ENCODE measurements around the gene ADARB2. TPM values are rescaled to one million over a fixed set of nuclear protein-coding genes. Genes with fewer than 3 reads are reported as not detected.

Gene ADARB2
- total RNA-seq, 2 donors from 2014 or later: 8.0 to 12.2 TPM

DNA sequence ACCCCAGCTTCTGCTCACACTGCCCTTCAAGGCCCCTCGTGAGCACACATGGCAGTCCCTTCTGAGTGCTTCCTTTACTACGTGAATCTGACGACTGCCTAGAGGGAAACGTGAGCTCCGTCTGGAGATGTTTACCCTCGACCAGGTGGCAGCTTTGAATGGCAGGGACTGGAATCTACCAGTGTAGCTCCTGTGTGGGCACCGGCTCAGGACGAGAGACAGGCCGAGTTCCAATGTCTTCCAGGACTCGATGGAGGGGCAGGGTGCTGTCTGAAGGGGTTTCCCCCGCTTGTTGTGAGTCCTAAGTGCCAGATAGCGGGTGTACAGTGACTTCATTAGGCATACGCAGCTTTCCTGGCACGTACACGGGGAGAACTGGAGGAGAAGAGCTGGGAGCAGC, 229.9 kb downstream of the ADARB2 start:
- intact Hi-C loops (cut with DNase I): no loop called here
- no peak overlapping the region for H3K4me3 ChIP-seq
- no peaks in the 10 kb centered on the region for H3K4me1 ChIP-seq
- H3K36me3 ChIP-seq (replicated peaks in 1 of 2; ENCODE audit: insufficient read depth in 1 of 2, low read depth in 2 of 2): no peaks in the 10 kb centered on the region
- 59 to 70% methylated on average over 7 to 15 of the region's 15 CpGs for WGBS, 2 donors
- no peak for DNase-seq
- H3K9me3 ChIP-seq: peaks cover 0 to 2% (median 0%) of the 10 kb centered on the region in 3 donors
- TF ChIP-seq POLR2A (IDR thresholded peaks at IDR 0.05): no peak
- TF ChIP-seq, protein P1, sequence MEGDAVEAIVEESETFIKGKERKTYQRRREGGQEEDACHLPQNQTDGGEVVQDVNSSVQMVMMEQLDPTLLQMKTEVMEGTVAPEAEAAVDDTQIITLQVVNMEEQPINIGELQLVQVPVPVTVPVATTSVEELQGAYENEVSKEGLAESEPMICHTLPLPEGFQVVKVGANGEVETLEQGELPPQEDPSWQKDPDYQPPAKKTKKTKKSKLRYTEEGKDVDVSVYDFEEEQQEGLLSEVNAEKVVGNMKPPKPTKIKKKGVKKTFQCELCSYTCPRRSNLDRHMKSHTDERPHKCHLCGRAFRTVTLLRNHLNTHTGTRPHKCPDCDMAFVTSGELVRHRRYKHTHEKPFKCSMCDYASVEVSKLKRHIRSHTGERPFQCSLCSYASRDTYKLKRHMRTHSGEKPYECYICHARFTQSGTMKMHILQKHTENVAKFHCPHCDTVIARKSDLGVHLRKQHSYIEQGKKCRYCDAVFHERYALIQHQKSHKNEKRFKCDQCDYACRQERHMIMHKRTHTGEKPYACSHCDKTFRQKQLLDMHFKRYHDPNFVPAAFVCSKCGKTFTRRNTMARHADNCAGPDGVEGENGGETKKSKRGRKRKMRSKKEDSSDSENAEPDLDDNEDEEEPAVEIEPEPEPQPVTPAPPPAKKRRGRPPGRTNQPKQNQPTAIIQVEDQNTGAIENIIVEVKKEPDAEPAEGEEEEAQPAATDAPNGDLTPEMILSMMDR (IDR thresholded peaks at IDR 0.05): no peak
- no peak overlapping the region for H3K27ac ChIP-seq
- H3K27me3 ChIP-seq: no peaks in the 10 kb centered on the region
- ATAC-seq: no peak

DNA sequence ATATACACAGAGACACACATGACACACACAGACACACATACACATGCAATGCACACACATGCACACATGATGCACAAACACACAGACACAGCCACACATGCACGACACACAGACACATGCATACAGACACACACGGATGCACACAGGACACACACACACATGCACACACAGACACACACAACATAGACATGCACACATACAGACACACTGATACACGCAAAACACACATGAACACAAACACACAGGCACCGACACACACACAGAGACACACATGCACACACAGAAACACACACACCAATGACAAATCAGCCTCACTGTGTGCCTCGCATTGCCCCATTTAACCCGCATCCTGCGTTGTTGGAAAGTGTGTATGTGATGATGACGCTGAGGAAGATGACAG, 232.4 kb downstream of the ADARB2 start:
- TF ChIP-seq, protein P1 (IDR thresholded peaks at IDR 0.05): no peak
- TF ChIP-seq POLR2A (IDR thresholded peaks at IDR 0.05): no peak
- DNase-seq: no peak
- intact Hi-C loops (cut with DNase I): no loop called here
- H3K9me3 ChIP-seq: peaks cover 0 to 2% (median 0%) of the 10 kb centered on the region in 3 donors
- H3K36me3 ChIP-seq (replicated peaks in 1 of 2; ENCODE audit: insufficient read depth in 1 of 2, low read depth in 2 of 2): no peaks in the 10 kb centered on the region
- H3K27ac ChIP-seq: no peak overlapping the region
- no peaks in the 10 kb centered on the region for H3K4me1 ChIP-seq
- ATAC-seq: no peak
- no peaks in the 10 kb centered on the region for H3K27me3 ChIP-seq
- WGBS, 2 donors: 83% methylated on average over 8 of the region's 8 CpGs
- H3K4me3 ChIP-seq: no peak overlapping the region

GRCh38 chr10:1504286-1504685, 233.0 kb downstream of the ADARB2 start:
- intact Hi-C loops (cut with DNase I): no loop called here
- no peak overlapping the region for H3K4me3 ChIP-seq
- DNase-seq (no peak), ATAC-seq (no peak)
- no peaks in the 10 kb centered on the region for H3K4me1 ChIP-seq
- no peak for TF ChIP-seq POLR2A (IDR thresholded peaks at IDR 0.05)
- TF ChIP-seq, protein P1 (IDR thresholded peaks at IDR 0.05): no peak
- H3K9me3 ChIP-seq: peaks cover 0 to 2% (median 0%) of the 10 kb centered on the region in 3 donors
- no peaks in the 10 kb centered on the region for H3K36me3 ChIP-seq (replicated peaks in 1 of 2; ENCODE audit: insufficient read depth in 1 of 2, low read depth in 2 of 2)
- no peaks in the 10 kb centered on the region for H3K27me3 ChIP-seq
- 75 to 79% methylated on average over 15 of the region's 15 CpGs for WGBS, 2 donors
- H3K27ac ChIP-seq: no peak overlapping the region

DNA sequence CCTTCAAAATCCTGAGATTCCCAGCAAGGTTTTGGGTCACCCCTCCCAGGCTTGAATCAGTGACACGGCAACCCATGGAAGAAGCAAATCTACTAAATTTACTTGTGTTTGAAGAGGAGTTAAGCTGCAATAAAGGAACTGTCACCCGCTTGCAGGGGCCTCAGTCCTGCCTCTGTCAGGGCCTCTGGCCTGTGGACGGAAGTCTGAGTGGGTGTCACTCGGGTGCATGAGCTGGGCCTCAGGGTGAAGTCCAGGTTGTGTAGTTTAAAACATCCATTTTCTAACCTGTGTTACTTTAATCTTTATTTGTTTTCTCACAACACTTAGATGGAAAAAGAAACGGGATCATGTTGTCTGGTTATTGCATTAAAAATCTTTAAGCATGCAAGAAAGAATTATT, 234.9 kb downstream of the ADARB2 start:
- H3K27me3 ChIP-seq: no peaks in the 10 kb centered on the region
- ATAC-seq (no peak), DNase-seq (no peak)
- intact Hi-C loops (cut with DNase I): no loop called here
- H3K4me3 ChIP-seq: no peak overlapping the region
- WGBS, 2 donors: 65 to 81% methylated on average over 5 of the region's 5 CpGs
- TF ChIP-seq, protein P1 (IDR thresholded peaks at IDR 0.05): no peak
- TF ChIP-seq POLR2A (IDR thresholded peaks at IDR 0.05): no peak
- H3K4me1 ChIP-seq: no peaks in the 10 kb centered on the region
- no peak overlapping the region for H3K27ac ChIP-seq
- peaks cover 0 to 2% (median 0%) of the 10 kb centered on the region in 3 donors for H3K9me3 ChIP-seq
- H3K36me3 ChIP-seq (replicated peaks in 1 of 2; ENCODE audit: insufficient read depth in 1 of 2, low read depth in 2 of 2): no peaks in the 10 kb centered on the region

- WGBS, 2 donors: 62 to 76% methylated on average over 3 of the region's 3 CpGs
Observed at GRCh38 chr10:1499359-1499957, 237.9 kb downstream of the ADARB2 start.

More at GRCh38 chr10:1499359-1499957, 237.9 kb downstream of the ADARB2 start:
- H3K4me1 ChIP-seq: no peaks in the 10 kb centered on the region
- ATAC-seq: no peak
- peaks cover 0 to 1% of the 10 kb centered on the region in 2 donors for H3K27me3 ChIP-seq
- no peak overlapping the region for H3K27ac ChIP-seq
- H3K4me3 ChIP-seq: no peak overlapping the region
- peaks cover 0 to 2% (median 0%) of the 10 kb centered on the region in 3 donors for H3K9me3 ChIP-seq
- no peak for DNase-seq
- intact Hi-C loops (cut with DNase I): no loop called here
- H3K36me3 ChIP-seq (replicated peaks in 1 of 2; ENCODE audit: insufficient read depth in 1 of 2, low read depth in 2 of 2): no peaks in the 10 kb centered on the region
- no peak for TF ChIP-seq POLR2A (IDR thresholded peaks at IDR 0.05)
- TF ChIP-seq, protein P1 (IDR thresholded peaks at IDR 0.05): no peak
